GM12891 (cell line): Measurements from ENCODE around the gene MOSMO. TPM values are rescaled to one million over a fixed set of nuclear protein-coding genes. Genes with fewer than 3 reads are reported as not detected.

Source experiments
- DNase-seq: peaks from one replicate; pipeline ENCODE4 v3.0.0; 2011; ENCODE audit warnings: low spot score; ENCODE audit not compliant: insufficient read length
- FAIRE-seq: peaks from 2 replicates; lab custom pipeline; 2011; peaks lifted over from hg19 to GRCh38; lab: Jason Lieb, UNC
- PAX5 ChIP-seq: IDR thresholded peaks from 2 replicates; pipeline ENCODE4 v1.6.1; 2011; ENCODE audit warnings: low read length, moderate library complexity, mild to moderate bottlenecking; ENCODE audit not compliant: insufficient read depth, severe bottlenecking
- POLR2A ChIP-seq: IDR thresholded peaks from 2 replicates; pipeline ENCODE4 v1.6.1; 2011; ENCODE audit warnings: low read depth, low read length, control low read depth
- POLR2AphosphoS5 ChIP-seq: IDR thresholded peaks from 2 replicates; pipeline ENCODE4 v1.6.1; 2011; ENCODE audit warnings: low read depth, low read length, control low read depth
- POU2F2 ChIP-seq: IDR thresholded peaks from 2 replicates; pipeline ENCODE4 v1.6.1; 2011; ENCODE audit warnings: low read depth, mild to moderate bottlenecking, control low read depth, low read length, moderate library complexity
- SPI1 ChIP-seq: IDR thresholded peaks from 2 replicates; pipeline ENCODE4 v1.6.1; 2011; ENCODE audit warnings: low read depth, low read length, control low read depth
- TAF1 ChIP-seq: IDR thresholded peaks from 2 replicates; pipeline ENCODE4 v1.6.1; 2011; ENCODE audit warnings: low read depth, low read length, control low read depth
- polyA plus RNA-seq: library from polyadenylated mRNA; unstranded; fragments of >200 nt; gene quantifications from one replicate; pipeline ENCODE4 v1.2.1, GENCODE V29; 2012; ENCODE audit warnings: low read depth, missing spikeins, inconsistent platforms; ENCODE audit not compliant: missing spikeins

Gene MOSMO
- 4.7 TPM for polyA plus RNA-seq

DNA sequence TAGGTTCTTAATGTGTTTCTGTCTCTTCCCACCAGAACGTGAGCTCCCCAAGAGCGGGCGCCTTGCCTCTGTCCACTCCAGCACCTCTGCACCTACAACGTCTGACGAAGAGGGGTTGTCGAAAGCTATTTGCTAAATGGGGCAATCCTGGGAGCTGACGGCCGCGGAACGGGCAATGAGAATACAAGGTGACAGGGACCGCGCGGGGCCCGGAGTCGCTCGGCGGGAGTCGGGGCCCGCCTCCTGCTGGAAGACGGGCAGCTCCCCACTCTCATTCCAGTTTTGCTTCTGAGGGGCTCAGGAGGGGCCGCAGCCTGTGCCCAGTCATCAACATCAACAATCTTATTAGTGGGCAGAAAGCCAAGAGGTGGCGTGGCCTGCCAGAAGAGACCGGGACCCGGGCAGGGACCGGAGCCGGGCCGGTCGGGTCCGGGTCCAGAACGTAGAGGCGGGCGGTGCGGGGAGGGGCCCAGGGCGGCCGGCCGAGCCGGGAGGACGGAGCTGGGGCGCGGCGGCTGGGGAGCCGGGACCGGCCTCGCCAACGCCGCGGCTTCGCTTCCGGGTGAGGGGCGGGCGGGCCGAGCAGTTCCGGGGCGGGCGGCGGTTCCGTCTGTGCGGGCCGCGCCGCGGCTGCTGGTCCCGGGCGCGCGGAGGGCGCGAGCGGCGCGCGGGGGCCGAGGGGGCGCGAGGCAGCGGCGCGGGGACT is at the start of gene MOSMO:
MOSMO (plus strand) TSS at position 603 of the 706 bp plus-strand sequence. CDS start 191 bp downstream, outside the sequence.
- peak; percentile 75 for DNase-seq

DNA sequence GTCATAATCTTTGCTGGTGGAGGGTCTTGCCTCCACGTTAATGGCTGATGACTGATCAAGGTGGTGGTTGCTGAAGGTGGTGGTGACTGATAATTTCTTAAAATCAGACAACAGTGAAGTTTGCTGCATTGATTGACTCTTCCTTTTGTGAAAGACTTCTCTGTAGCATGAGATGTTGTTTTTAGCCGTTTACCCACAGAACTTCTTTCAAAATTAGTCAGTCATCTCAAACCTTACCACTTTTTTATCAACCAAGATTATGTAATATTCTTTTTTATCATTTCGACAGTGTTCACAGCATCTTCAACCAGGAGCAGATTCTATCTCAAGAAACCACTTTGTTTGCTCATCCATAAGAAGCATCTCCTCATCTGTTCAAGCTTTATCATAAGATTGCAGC is 48.9 kb upstream of the MOSMO start:
- DNase-seq (no peak), FAIRE-seq (no peak)
- TF ChIP-seq PAX5 (no peak), POLR2AphosphoS5 (no peak), POU2F2 (no peak), POLR2A (no peak), TAF1 (no peak), SPI1 (no peak)

More for the DNA sequence above, at the start of gene MOSMO:
- no peak for TF ChIP-seq POU2F2
- no peak for TF ChIP-seq TAF1
- no peak for TF ChIP-seq SPI1
- TF ChIP-seq POLR2A, result no peak
- no peak for TF ChIP-seq POLR2AphosphoS5
- no peak for TF ChIP-seq PAX5
- FAIRE-seq, result peak; percentile 20

DNA sequence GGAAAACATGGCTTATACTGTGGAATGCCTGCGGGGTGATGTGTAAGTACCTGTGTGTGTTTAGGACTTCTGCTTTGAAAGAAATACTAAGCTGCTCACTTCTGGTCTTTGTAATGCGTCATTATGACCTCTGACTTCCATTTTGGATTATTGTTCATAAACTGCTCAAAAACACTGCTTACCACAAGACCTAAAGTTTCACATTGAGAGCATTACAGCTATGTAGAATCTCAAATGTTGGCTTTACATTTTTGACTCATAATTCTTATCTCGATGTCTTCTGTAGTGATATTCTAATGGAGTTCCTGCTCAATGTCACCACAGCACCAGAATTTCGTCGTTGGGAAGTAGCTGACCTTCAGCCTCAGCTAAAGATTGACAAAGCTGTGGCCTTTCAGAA is 45.4 kb upstream of the MOSMO start:
- DNase-seq (no peak), FAIRE-seq (peak; percentile 48)
- TF ChIP-seq TAF1 (no peak), POLR2AphosphoS5 (no peak)

DNA sequence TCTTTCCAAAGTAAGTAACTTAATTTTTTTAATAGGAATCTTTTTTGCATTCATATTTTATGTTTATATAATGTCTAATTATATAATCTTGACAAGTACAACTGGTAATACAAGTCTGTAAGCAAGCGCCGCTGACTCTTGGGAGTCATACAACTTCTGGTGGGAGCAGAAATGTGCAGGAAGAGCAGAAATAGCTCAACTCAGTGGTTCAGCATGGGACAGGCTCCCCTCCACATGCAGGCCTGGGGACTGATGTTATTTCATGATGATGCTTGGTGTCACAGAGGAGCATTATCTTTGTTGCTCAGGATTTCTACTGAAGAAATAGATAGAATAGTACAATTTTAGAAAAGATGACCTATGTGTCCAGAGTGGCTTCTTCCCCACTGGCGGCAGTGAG is 44.0 kb upstream of the MOSMO start:
- FAIRE-seq (no peak), DNase-seq (no peak)
- TF ChIP-seq SPI1 (no peak), POU2F2 (no peak), TAF1 (no peak), PAX5 (no peak), POLR2A (no peak), POLR2AphosphoS5 (no peak)

DNA sequence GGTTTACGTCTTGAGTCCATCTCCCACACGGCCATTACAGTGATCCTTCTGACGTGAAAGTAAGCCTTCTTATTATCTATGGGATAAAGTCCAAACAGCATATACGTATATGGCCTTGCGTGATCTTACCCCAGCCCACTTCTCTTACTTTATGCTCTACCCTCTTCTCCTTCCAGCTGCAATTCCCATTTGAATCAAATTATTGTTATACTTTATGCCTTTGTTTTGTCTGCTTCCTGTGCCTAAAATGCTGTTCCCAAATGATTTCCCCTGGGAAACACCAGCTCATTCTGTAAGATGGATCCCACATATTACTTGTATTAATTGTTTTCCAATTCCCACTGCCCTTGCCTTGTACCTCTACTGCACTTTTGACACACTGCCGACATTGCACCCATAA is 43.6 kb upstream of the MOSMO start:
- no peak for TF ChIP-seq SPI1
- TF ChIP-seq POLR2A, result no peak
- no peak for TF ChIP-seq TAF1
- no peak for TF ChIP-seq PAX5
- TF ChIP-seq POLR2AphosphoS5, result no peak
- TF ChIP-seq POU2F2, result no peak
- DNase-seq (no peak), FAIRE-seq (no peak)

DNA sequence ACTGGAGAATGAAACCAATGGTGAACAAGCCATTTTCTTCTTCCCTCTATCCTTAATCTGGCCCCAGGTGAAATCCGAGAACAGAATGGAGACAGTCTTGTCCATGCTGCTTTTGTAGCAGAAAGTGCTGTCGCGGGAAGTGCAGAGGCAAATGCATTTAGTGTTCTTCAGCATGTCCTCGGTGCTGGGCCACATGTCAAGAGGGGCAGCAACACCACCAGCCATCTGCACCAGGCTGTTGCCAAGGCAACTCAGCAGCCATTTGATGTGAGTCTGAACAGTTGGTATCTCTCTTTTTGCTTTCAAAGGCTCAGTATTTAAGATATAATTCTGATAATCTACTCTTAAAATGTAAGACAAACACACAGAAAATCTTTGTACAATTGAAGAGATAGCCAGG is 36.1 kb upstream of the MOSMO start:
- FAIRE-seq (no peak), DNase-seq (no peak)
- TF ChIP-seq POU2F2 (no peak), POLR2A (0 out of 2 replicates have a peak, but pooled peaks have one; percentile 29), POLR2AphosphoS5 (no peak)

DNA sequence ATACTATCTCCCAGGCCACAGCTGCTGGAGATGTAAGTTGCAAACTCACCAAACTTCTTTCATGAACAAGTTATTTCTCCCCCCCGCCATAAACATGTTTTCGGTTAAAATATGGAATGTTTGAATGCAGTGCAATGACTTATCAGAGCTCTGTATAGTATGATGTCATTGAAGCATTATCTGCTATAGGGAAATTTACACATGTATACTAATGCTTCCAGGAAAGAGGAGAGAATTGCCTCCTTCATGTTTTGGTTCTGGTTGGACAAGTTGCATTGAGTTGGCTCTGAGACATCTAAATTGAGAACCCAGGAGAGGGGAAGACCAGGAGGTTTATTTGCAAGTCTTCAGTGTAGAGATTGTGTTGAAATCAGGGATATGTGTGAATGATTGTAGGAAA is 34.0 kb upstream of the MOSMO start:
- no peak for DNase-seq
- TF ChIP-seq SPI1 (no peak), POU2F2 (no peak), TAF1 (no peak)
- FAIRE-seq, result no peak

DNA sequence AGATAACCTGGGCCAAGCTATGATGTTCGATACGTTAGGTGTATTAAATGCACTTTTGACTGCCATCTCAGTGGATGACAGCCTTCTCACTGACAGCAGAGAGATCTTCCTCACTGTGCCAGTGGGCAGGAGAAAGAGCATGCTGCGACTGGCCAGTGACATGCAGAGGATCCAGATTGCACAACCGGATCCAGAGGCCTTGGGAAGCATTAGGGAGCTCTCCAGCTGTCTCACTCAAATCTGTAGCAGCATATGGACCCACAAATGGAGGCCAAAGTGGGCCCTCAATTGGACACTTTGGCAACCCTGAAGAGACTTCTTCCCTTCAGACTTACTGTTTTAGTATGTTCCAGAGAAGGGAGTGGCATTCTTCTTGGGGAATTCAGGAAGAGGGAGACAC is 27.9 kb upstream of the MOSMO start:
- TF ChIP-seq SPI1, result no peak
- TF ChIP-seq POLR2A, result no peak; the same call in 1 of the 2 replicates
- DNase-seq, result no peak
- FAIRE-seq, result peak; percentile 23

DNA sequence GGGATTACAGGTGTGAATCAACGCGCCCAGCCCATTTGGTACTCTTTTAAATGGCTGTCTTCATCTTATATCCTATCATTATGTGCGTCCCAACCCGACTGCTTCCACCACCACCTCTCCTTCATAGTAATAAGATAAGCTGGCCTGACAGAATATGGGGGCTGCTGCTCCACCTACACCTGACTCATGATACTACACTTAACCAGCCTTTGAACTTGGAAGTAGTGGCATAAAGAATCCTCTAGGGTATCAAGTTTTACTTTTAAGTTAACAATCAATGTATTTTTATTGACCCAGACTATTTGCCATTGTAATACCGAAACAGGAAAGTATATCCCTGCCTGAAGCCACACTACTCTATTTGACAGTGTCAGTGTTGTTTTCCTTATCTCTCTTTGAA is 25.8 kb upstream of the MOSMO start:
- no peak for DNase-seq
- TF ChIP-seq SPI1 (no peak), PAX5 (no peak), POU2F2 (no peak), POLR2AphosphoS5 (no peak), TAF1 (no peak), POLR2A (no peak)
- FAIRE-seq, result no peak

DNA sequence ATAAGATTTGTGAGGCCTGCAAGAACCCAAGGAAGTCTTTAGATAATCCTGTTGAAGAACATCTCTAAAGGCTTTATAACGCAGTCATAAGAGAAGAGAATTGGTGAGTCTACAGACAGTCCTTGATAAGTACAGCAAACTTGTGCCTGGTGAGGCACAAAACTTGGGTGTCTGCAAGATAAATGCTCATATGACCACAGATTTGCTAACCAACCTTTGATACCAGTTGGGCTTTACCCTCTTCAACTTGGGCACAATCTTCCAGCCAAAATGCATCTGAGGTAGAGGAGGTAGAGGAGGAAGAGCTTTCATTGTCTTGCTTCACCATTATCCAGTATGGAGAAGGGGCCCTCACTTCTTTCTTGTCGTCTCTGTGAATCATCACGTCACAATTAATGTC is 23.8 kb upstream of the MOSMO start:
- FAIRE-seq (no peak), DNase-seq (no peak)
- 0 out of 2 replicates have a peak, but pooled peaks have one; percentile 22 for TF ChIP-seq POLR2AphosphoS5
- TF ChIP-seq POU2F2, result no peak
- no peak for TF ChIP-seq SPI1
- no peak for TF ChIP-seq TAF1

DNA sequence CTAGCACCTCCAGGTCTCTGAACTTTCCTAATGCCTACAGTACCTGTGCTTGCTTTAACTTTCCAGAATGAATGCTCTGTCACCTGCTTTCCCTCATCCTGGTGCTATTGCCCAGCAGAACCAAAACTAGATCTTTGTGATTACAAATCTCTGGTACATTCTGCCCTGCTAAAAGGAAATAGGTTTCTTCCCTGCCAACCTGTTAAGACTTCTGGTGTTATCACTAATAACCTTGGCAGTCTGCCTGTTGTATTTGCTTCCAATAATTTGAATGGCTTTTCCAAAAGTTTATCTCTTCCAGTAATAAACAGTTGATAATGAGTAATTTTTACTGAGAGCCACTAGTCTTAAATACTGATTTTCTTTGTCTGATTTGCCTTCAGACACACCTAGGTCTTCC is 22.4 kb upstream of the MOSMO start:
- DNase-seq, result no peak
- 0 out of 2 replicates have a peak, but pooled peaks have one; percentile 9 for TF ChIP-seq POLR2AphosphoS5
- TF ChIP-seq POLR2A, result no peak
- no peak for FAIRE-seq
